ENCODE data around the gene FBXO27.
"Not testable (repeated sequence)": the region's sequence is repeated elsewhere in the genome, so short reads cannot be mapped to it uniquely, and the experiment has no call there.

FBXO27 gene

DNA sequence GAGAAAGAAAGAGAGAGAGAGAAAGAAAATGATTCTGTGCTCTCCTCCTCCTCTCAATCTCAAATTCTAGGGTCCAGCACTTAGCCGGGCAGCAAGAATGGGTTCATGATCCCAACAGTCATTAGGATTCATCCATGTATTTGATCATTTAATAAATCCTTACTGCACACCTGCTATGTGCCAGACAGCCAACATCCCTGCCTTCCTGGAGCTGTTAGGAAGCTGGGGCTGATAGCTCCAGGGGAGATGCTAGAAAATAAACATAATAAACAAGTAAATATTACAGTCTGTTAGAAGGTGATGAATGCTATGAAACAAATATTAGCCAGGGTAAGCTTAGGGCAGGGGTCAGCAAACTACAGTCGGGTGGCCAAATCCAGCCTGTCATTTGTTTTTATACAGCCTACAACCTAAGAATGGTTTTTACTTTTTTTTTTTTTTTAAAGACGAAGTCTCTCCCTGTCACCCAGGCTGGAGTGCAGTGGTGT lies 41.9 kb upstream of the FBXO27 start:
- no peak for DNase-seq
- Histone ChIP-seq H3K4me3 (ENCODE audit: low read depth, low read length) (no peak overlapping the region), H3K27ac (no peak overlapping the region), H3K27me3 (replicated peaks) (no peaks in the 10 kb centered on the region), H3K36me3 (replicated peaks) (no peaks in the 10 kb centered on the region)
- in situ Hi-C loops (cut with HindIII; ENCODE audit: low pct_ligation_motif_present, low sequenced_read_pairs) = no loop called here
- TF ChIP-seq, protein P1, sequence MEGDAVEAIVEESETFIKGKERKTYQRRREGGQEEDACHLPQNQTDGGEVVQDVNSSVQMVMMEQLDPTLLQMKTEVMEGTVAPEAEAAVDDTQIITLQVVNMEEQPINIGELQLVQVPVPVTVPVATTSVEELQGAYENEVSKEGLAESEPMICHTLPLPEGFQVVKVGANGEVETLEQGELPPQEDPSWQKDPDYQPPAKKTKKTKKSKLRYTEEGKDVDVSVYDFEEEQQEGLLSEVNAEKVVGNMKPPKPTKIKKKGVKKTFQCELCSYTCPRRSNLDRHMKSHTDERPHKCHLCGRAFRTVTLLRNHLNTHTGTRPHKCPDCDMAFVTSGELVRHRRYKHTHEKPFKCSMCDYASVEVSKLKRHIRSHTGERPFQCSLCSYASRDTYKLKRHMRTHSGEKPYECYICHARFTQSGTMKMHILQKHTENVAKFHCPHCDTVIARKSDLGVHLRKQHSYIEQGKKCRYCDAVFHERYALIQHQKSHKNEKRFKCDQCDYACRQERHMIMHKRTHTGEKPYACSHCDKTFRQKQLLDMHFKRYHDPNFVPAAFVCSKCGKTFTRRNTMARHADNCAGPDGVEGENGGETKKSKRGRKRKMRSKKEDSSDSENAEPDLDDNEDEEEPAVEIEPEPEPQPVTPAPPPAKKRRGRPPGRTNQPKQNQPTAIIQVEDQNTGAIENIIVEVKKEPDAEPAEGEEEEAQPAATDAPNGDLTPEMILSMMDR (IDR thresholded peaks at IDR 0.05; ENCODE audit: low read depth, low read length, missing control alignments) = no peak

DNA sequence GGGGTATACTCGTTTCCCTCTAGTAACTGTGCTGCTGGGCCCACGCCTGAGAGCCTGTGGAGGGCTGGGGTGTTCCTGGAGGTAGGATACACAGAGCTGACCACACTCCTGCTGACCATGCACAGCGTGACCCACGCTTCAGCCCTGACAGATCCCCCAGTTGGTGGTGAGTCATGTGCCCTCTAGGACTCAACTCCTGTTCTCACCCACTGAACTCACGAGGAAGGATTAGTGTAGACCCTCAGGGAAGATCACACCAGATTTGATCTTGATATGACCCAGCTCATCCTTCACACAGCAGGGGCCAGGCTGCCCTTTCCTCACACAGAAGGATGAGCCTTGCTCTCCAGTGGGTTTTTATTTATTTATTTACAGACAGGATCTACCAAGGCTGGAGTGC lies 38.5 kb upstream of the FBXO27 start:
- no peak overlapping the region for H3K27ac ChIP-seq
- no peaks in the 10 kb centered on the region for H3K27me3 ChIP-seq (replicated peaks)
- in situ Hi-C loops (cut with HindIII; ENCODE audit: low pct_ligation_motif_present, low sequenced_read_pairs) = no loop called here
- H3K4me3 ChIP-seq (ENCODE audit: low read depth, low read length) = no peak overlapping the region
- peak; percentile 29 for DNase-seq
- no peaks in the 10 kb centered on the region for H3K36me3 ChIP-seq (replicated peaks)
- TF ChIP-seq, protein P1 (IDR thresholded peaks at IDR 0.05; ENCODE audit: low read depth, low read length, missing control alignments) = no peak

DNA sequence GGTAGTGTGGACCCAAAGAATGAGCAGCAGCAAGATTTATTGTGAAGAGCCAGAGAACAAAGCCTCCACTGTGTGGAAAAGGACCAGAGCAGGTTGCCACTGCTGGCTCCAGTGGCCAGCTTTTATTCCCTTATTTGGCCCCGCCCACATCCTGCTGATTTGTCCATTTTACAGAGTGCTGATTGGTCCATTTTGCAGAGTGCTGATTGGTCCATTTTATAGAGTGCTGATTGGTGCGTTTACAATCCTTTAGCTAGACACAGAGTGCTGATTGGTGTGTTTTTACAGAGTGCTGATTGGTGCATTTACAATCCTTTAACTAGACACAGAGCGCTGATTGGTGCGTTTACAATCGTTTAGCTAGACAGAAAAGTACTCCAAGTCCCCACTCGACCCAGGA lies 35.9 kb upstream of the FBXO27 start:
- H3K27ac ChIP-seq; in situ Hi-C loops (cut with HindIII; ENCODE audit: low pct_ligation_motif_present, low sequenced_read_pairs); H3K27me3 ChIP-seq (replicated peaks); H3K4me3 ChIP-seq (ENCODE audit: low read depth, low read length); H3K36me3 ChIP-seq (replicated peaks); DNase-seq: not testable (repeated sequence)

DNA sequence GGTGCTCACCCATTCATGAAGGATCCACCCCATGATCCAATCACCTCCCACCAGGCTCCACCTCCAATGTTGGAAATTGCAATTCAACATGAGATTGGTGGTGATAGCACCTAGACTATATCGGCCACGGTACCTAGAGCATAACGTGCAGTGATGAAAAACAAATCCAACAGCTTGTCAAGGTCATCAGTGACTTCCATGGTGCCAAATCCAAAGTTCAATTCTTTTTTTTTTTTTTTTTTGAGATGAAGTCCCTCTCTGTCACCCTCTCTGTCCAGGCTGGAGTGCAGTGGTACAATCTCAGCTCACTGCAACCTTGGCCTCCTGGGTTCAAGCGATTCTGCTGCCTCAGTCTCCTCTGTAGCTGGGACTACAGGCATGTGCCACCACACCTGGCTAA lies 34.8 kb upstream of the FBXO27 start:
- DNase-seq = no peak
- H3K4me3 ChIP-seq (ENCODE audit: low read depth, low read length) = no peak overlapping the region
- TF ChIP-seq, protein P1 (IDR thresholded peaks at IDR 0.05; ENCODE audit: low read depth, low read length, missing control alignments) = no peak
- no peaks in the 10 kb centered on the region for H3K27me3 ChIP-seq (replicated peaks)
- no peaks in the 10 kb centered on the region for H3K36me3 ChIP-seq (replicated peaks)
- no peak overlapping the region for H3K27ac ChIP-seq
- in situ Hi-C loops (cut with HindIII; ENCODE audit: low pct_ligation_motif_present, low sequenced_read_pairs) = no loop called here

DNA sequence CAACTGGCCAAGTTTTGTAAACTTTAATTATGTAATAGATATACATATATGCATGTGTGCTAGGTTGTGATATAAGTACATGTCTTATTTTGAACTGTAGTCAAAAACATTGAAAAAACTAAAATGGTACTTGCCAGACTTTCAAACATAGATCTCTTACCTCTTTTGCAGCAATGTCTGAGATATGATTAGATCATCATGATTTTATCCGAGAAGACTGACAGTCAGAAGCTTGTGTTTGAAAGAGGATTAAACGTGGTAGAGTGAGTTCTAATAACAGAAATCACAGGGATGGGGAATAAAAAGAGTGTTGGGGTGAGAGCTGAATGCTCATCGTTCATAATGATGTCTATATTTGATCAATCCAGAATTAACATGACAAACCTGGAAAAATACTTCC lies 33.6 kb upstream of the FBXO27 start:
- Histone ChIP-seq H3K4me3 (ENCODE audit: low read depth, low read length) (no peak overlapping the region), H3K27me3 (replicated peaks) (no peaks in the 10 kb centered on the region), H3K27ac (no peak overlapping the region), H3K36me3 (replicated peaks) (no peaks in the 10 kb centered on the region)
- DNase-seq = no peak
- TF ChIP-seq, protein P1 (IDR thresholded peaks at IDR 0.05; ENCODE audit: low read depth, low read length, missing control alignments) = no peak
- in situ Hi-C loops (cut with HindIII; ENCODE audit: low pct_ligation_motif_present, low sequenced_read_pairs) = no loop called here

DNA sequence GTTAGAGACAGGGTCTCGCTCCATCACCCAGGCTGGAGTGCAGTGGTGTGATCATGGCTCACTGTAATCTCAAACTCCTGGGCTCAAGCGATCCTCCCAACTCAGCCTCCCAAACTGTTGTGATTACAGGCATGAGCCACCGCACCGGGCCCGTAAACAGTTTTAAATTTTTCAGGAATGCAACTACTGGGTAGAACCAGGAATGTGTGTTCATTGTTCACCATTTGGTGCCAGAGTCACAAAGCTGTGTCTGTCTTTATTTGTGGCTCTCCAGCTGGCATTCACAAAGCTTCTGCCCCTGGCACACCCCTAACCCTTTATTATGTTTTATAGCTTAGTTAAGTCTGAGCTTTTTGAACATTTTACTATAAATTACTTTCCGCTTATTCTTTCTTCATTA lies 32.1 kb upstream of the FBXO27 start:
- Histone ChIP-seq H3K27me3 (replicated peaks) (no peaks in the 10 kb centered on the region), H3K36me3 (replicated peaks) (no peaks in the 10 kb centered on the region), H3K4me3 (ENCODE audit: low read depth, low read length) (no peak overlapping the region), H3K27ac (no peak overlapping the region)
- TF ChIP-seq, protein P1 (IDR thresholded peaks at IDR 0.05; ENCODE audit: low read depth, low read length, missing control alignments) = no peak
- in situ Hi-C loops (cut with HindIII; ENCODE audit: low pct_ligation_motif_present, low sequenced_read_pairs) = no loop called here
- DNase-seq = no peak

Measured in brain microvascular endothelial cell (primary cell).